WTC11 (cell line): Measurements from ENCODE around the gene EIF3F. TPM values are rescaled to one million over a fixed set of nuclear protein-coding genes. Genes with fewer than 3 reads are reported as not detected.

Experiments used
- ATAC-seq: fragments of 200-7000 bp; cut with Tn5 transposase; 2 replicates; pipeline ENCODE4 v1.10.0; 2021; ENCODE audit warnings: mild to moderate bottlenecking, moderate library complexity
- CTCF ChIA-PET: fragments of 300-600 bp; sonication (Branson Sonifier 250); formaldehyde crosslinking; loops from one replicate; lab custom pipeline; 2021; ENCODE audit warnings: antibody characterized with exemption; lab: Charles Lee
- POLR2A ChIA-PET: fragments of 350-600 bp; sonication (Branson Sonifier 250); formaldehyde crosslinking; loops from one replicate; lab custom pipeline; 2021; ENCODE audit warnings: antibody characterized with exemption; lab: Charles Lee
- DNase-seq: peaks from one replicate; pipeline ENCODE4 v3.0.0; 2021; ENCODE audit warnings: low spot score
- H3K27ac Mint-ChIP-seq: 2 replicates; pipeline ENCODE4 v1.8.0; 2021; ENCODE audit warnings: mixed read lengths
- H3K27me3 Mint-ChIP-seq: 2 replicates; pipeline ENCODE4 v1.8.0; 2021; ENCODE audit warnings: low read depth, mild to moderate bottlenecking, moderate library complexity, mixed read lengths
- H3K36me3 Mint-ChIP-seq: 2 replicates; pipeline ENCODE4 v1.8.0; 2021; ENCODE audit warnings: mixed read lengths
- H3K4me1 Mint-ChIP-seq: 2 replicates; pipeline ENCODE4 v1.8.0; 2022; ENCODE audit warnings: mixed read lengths
- H3K4me3 Mint-ChIP-seq: 2 replicates; pipeline ENCODE4 v1.8.0; 2021; ENCODE audit warnings: mild to moderate bottlenecking, moderate library complexity, mixed read lengths
- H3K9me3 Mint-ChIP-seq: 2 replicates; pipeline ENCODE4 v1.8.0; 2021; ENCODE audit warnings: mixed read lengths
- CBFB ChIP-seq: sonication (generic); formaldehyde crosslinking; IDR thresholded peaks from 2 replicates; pipeline ENCODE4 v1.8.1; 2022; ENCODE audit warnings: mild to moderate bottlenecking, low read depth, missing genetic modification reagents
- E2F4 ChIP-seq: sonication (generic); formaldehyde crosslinking; IDR thresholded peaks from 2 replicates; pipeline ENCODE4 v1.8.1; 2022; ENCODE audit warnings: low read depth, mild to moderate bottlenecking, moderate library complexity, missing genetic modification reagents, borderline replicate concordance
- FOXK1 ChIP-seq: sonication (generic); formaldehyde crosslinking; IDR thresholded peaks from 2 replicates; pipeline ENCODE4 v1.8.0; 2022; ENCODE audit warnings: mild to moderate bottlenecking, moderate library complexity, missing genetic modification reagents
- IRF1 ChIP-seq: sonication (generic); formaldehyde crosslinking; IDR thresholded peaks from 2 replicates; pipeline ENCODE4 v1.8.0; 2023; ENCODE audit warnings: missing genetic modification reagents
- MXD4 ChIP-seq: fragments of 250-450 bp; sonication (Bioruptor Pico); IDR thresholded peaks from 2 replicates; pipeline ENCODE4 v1.8.0; 2021; ENCODE audit warnings: mild to moderate bottlenecking, moderate library complexity, borderline replicate concordance
- NFYB ChIP-seq: sonication (generic); formaldehyde crosslinking; conservative IDR thresholded peaks from 2 replicates; pipeline ENCODE4 v1.8.0; 2022; ENCODE audit warnings: low read depth, missing genetic modification reagents
- NR3C1 ChIP-seq: sonication (generic); formaldehyde crosslinking; conservative IDR thresholded peaks from 2 replicates; pipeline ENCODE4 v1.8.1; 2023; ENCODE audit warnings: low read depth, mild to moderate bottlenecking, missing genetic modification reagents
- RORB ChIP-seq: fragments of 250-450 bp; sonication (Bioruptor Pico); IDR thresholded peaks from 2 replicates; pipeline ENCODE4 v1.9.0; 2021; ENCODE audit warnings: mild to moderate bottlenecking
- SMAD3 ChIP-seq: sonication (generic); formaldehyde crosslinking; IDR thresholded peaks from 2 replicates; pipeline ENCODE4 v1.8.0; 2022; ENCODE audit warnings: missing genetic modification reagents, mild to moderate bottlenecking, borderline replicate concordance
- ZNF138 ChIP-seq: sonication (generic); formaldehyde crosslinking; conservative IDR thresholded peaks from 2 replicates; pipeline ENCODE4 v1.8.1; 2022; ENCODE audit warnings: mild to moderate bottlenecking, moderate library complexity, missing genetic modification reagents
- ZNF232 ChIP-seq: sonication (generic); formaldehyde crosslinking; IDR thresholded peaks from 2 replicates; pipeline ENCODE4 v1.8.0; 2022; ENCODE audit warnings: mild to moderate bottlenecking, missing genetic modification reagents
- ZSCAN18 ChIP-seq: fragments of 250-450 bp; sonication (Bioruptor Pico); IDR thresholded peaks from 2 replicates; pipeline ENCODE4 v2.1.2; 2022; ENCODE audit warnings: mild to moderate bottlenecking, moderate library complexity
- total RNA-seq: library from RNA; stranded (reverse); gene quantifications from 3 replicates; pipeline ENCODE4 v1.2.3, GENCODE V29; 2021
- TF ChIP-seq, protein P1 (sequence below): sonication (generic); formaldehyde crosslinking; IDR thresholded peaks from 2 replicates; pipeline ENCODE4 v1.8.1; 2022; ENCODE audit warnings: mild to moderate bottlenecking, moderate library complexity, missing genetic modification reagents
- TF ChIP-seq, protein P2 (sequence below): sonication (generic); formaldehyde crosslinking; IDR thresholded peaks from 2 replicates; pipeline ENCODE4 v1.8.1; 2022; ENCODE audit warnings: low read depth, missing genetic modification reagents, borderline replicate concordance

Gene EIF3F
- total RNA-seq, 1 experiment from 2014 or later, result 356 TPM

GRCh38 chr11:8030526-8031247 lies 43.5 kb downstream of the EIF3F start:
- H3K4me3 Mint-ChIP-seq, result no peak overlapping the region
- H3K9me3 Mint-ChIP-seq, result no peaks in the 10 kb centered on the region
- no peak for TF ChIP-seq IRF1 (CRISPR knock-in tag)
- TF ChIP-seq, protein P1, sequence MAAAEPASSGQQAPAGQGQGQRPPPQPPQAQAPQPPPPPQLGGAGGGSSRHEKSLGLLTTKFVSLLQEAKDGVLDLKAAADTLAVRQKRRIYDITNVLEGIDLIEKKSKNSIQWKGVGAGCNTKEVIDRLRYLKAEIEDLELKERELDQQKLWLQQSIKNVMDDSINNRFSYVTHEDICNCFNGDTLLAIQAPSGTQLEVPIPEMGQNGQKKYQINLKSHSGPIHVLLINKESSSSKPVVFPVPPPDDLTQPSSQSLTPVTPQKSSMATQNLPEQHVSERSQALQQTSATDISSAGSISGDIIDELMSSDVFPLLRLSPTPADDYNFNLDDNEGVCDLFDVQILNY, result no peak
- CTCF ChIA-PET, result interaction anchor here (0.9 to 14.5 kb wide), 7 partner anchors 13 to 68 kb away, joined by 3 to 278 read pairs (median 14); no protein-coding TSS in a partner anchor
- ATAC-seq (no peak), DNase-seq (no peak)
- POLR2A ChIA-PET, result no interaction called here
- peaks cover 15% of the 10 kb centered on the region for H3K4me1 Mint-ChIP-seq
- H3K36me3 Mint-ChIP-seq, result no peaks in the 10 kb centered on the region
- H3K27me3 Mint-ChIP-seq, result peaks cover 10% of the 10 kb centered on the region
- no peak overlapping the region for H3K27ac Mint-ChIP-seq

- Mint-ChIP-seq H3K4me1 (peaks cover 15% of the 10 kb centered on the region), H3K27ac (no peak overlapping the region), H3K27me3 (peaks cover 10% of the 10 kb centered on the region), H3K9me3 (no peaks in the 10 kb centered on the region), H3K36me3 (no peaks in the 10 kb centered on the region), H3K4me3 (no peak overlapping the region)
- no peak for TF ChIP-seq NFYB (CRISPR knock-in tag)
- TF ChIP-seq MXD4 (CRISPR knock-in tag), result no peak
- TF ChIP-seq FOXK1, result no peak
- TF ChIP-seq SMAD3 (CRISPR knock-in tag), result no peak
- no peak for TF ChIP-seq CBFB
- TF ChIP-seq ZSCAN18, result no peak
- no peak for TF ChIP-seq ZNF232 (CRISPR knock-in tag)
- no peak for TF ChIP-seq E2F4 (CRISPR knock-in tag)
- no peak for TF ChIP-seq ZNF138 (CRISPR knock-in tag)
- no peak for TF ChIP-seq NR3C1 (CRISPR knock-in tag)
- TF ChIP-seq, protein P2, sequence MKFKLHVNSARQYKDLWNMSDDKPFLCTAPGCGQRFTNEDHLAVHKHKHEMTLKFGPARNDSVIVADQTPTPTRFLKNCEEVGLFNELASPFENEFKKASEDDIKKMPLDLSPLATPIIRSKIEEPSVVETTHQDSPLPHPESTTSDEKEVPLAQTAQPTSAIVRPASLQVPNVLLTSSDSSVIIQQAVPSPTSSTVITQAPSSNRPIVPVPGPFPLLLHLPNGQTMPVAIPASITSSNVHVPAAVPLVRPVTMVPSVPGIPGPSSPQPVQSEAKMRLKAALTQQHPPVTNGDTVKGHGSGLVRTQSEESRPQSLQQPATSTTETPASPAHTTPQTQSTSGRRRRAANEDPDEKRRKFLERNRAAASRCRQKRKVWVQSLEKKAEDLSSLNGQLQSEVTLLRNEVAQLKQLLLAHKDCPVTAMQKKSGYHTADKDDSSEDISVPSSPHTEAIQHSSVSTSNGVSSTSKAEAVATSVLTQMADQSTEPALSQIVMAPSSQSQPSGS (CRISPR knock-in tag), result no peak
- TF ChIP-seq RORB (CRISPR knock-in tag), result no peak
- ChIA-PET CTCF (interaction anchor here (0.9 to 14.5 kb wide), 7 partner anchors 15 to 161 kb away, joined by 3 to 278 read pairs (median 14); no protein-coding TSS in a partner anchor), POLR2A (no interaction called here)
- ATAC-seq, result peak; percentile 5; the same call in 1 of the 2 replicates
- DNase-seq, result peak; percentile 34
These were observed 44.3 kb downstream of the EIF3F start for GRCh38 chr11:8031248-8032115.
